HPDE6-E6E7 (cell line): ENCODE data around the gene SYP.
"Not testable (repeated sequence)": the region's sequence is repeated elsewhere in the genome, so short reads cannot be mapped to it uniquely, and the experiment has no call there.

Experiments used
- DNase-seq: peaks from one replicate; pipeline ENCODE4 v3.0.0; 2011; ENCODE audit warnings: missing footprints; ENCODE audit errors: extremely low spot score

The SYP gene

GRCh38 chrX:49166914-49167739 lies 32.9 kb downstream of the SYP start:
- DNase-seq = no peak

- DNase-seq = peak; percentile 61
Measured at GRCh38 chrX:49165901-49166881, 33.8 kb downstream of the SYP start.

- DNase-seq = no peak
Measured at GRCh38 chrX:49164589-49165360, 35.2 kb downstream of the SYP start.

- DNase-seq = peak; percentile 41
Measured at GRCh38 chrX:49163555-49164419, 36.2 kb downstream of the SYP start.

- no peak for DNase-seq
Measured at GRCh38 chrX:49162620-49163019, 37.4 kb downstream of the SYP start, which contains the start of gene MAGIX. MAGIX (plus strand) TSS chrX:49162758; CDS start chrX:49162890, 132 bp downstream.

GRCh38 chrX:49161632-49162031 lies 38.4 kb downstream of the SYP start:
- DNase-seq = no peak

- no peak for DNase-seq
Measured at GRCh38 chrX:49160908-49161307, 39.1 kb downstream of the SYP start.

- no peak for DNase-seq
Measured at GRCh38 chrX:49157194-49157593, 42.8 kb downstream of the SYP start.

- peak; percentile 62 for DNase-seq
Measured at GRCh38 chrX:49155900-49156837, 43.8 kb downstream of the SYP start.

GRCh38 chrX:49155243-49155899 lies 44.6 kb downstream of the SYP start:
- DNase-seq = peak; percentile 48

GRCh38 chrX:49153467-49153866 lies 46.5 kb downstream of the SYP start:
- no peak for DNase-seq

- not testable (repeated sequence) for DNase-seq
Measured at GRCh38 chrX:49149291-49149690, 50.7 kb downstream of the SYP start.

- not testable (repeated sequence) for DNase-seq
Measured at GRCh38 chrX:49148390-49149100, 51.4 kb downstream of the SYP start.

- DNase-seq = no peak
Measured at GRCh38 chrX:49147936-49148335, 52.1 kb downstream of the SYP start.

- no peak for DNase-seq
Measured at GRCh38 chrX:49147282-49147681, 52.7 kb downstream of the SYP start.

GRCh38 chrX:49143154-49143553 lies 56.8 kb downstream of the SYP start:
- not testable (repeated sequence) for DNase-seq

GRCh38 chrX:49142264-49142663 lies 57.7 kb downstream of the SYP start:
- DNase-seq = not testable (repeated sequence)

- DNase-seq = no peak
Measured at GRCh38 chrX:49139713-49140112, 60.3 kb downstream of the SYP start.
